SU-DHL-6 (cell line): Measurements from ENCODE around the gene MT1G.

ENCODE experiments used
- EZH2phosphoT487 ChIP-seq: fragments of 200-600 bp; sonication (generic), shearing (Covaris generic); conservative IDR thresholded peaks from 2 replicates; pipeline ENCODE4 v1.6.1; 2018; ENCODE audit warnings: mild to moderate bottlenecking, antibody characterized with exemption, low read length, moderate library complexity, mixed read lengths
- TF ChIP-seq, protein P1 (sequence below): fragments of 200-600 bp; sonication (generic); IDR thresholded peaks from one replicate; pipeline ENCODE4 v1.5.1; 2017; ENCODE audit warnings: antibody characterized with exemption, mild to moderate bottlenecking, low read length, moderate library complexity; ENCODE audit not compliant: insufficient read depth, poor library complexity, severe bottlenecking

DNA sequence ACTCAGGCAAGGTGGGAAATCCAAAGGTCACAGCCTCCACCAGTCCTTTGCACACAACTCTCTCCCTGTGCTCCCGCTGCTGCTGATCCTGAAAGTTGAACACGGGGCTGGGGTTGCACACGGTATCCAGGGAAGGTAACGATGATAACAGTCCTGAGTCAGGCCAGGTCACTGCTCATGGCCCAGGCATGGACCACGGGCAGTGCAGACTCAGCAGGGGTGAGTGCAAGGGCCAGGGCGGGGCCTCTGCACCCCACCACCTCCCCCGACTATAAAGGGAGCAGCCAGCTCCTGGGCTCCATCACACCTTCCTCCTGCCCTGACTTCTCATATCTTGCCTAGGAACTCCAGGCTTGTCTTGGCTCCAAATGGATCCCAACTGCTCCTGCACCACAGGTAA, 16.3 kb downstream of the MT1G start, which contains the start of gene MT1B:
- TF ChIP-seq, protein P1, sequence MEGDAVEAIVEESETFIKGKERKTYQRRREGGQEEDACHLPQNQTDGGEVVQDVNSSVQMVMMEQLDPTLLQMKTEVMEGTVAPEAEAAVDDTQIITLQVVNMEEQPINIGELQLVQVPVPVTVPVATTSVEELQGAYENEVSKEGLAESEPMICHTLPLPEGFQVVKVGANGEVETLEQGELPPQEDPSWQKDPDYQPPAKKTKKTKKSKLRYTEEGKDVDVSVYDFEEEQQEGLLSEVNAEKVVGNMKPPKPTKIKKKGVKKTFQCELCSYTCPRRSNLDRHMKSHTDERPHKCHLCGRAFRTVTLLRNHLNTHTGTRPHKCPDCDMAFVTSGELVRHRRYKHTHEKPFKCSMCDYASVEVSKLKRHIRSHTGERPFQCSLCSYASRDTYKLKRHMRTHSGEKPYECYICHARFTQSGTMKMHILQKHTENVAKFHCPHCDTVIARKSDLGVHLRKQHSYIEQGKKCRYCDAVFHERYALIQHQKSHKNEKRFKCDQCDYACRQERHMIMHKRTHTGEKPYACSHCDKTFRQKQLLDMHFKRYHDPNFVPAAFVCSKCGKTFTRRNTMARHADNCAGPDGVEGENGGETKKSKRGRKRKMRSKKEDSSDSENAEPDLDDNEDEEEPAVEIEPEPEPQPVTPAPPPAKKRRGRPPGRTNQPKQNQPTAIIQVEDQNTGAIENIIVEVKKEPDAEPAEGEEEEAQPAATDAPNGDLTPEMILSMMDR, result no peak
- TF ChIP-seq EZH2phosphoT487, result no peak
